SK-N-SH treated with all-trans-retinoic acid at 6 μM for 48 hours (cell line): ENCODE measurements around the gene PTBP3.
"Not testable (repeated sequence)": the region's sequence is repeated elsewhere in the genome, so short reads cannot be mapped to it uniquely, and the experiment has no call there.

ENCODE experiments used
- ATAC-seq: fragments of 200-7000 bp; cut with Tn5 transposase; 3 replicates; pipeline ENCODE4 v1.9.1; 2020; ENCODE audit warnings: mild to moderate bottlenecking, moderate library complexity
- ARNTL ChIP-seq: fragments of 450-650 bp; formaldehyde crosslinking; IDR thresholded peaks from 2 replicates; pipeline ENCODE4 v1.5.0; 2020; ENCODE audit warnings: low read depth, mild to moderate bottlenecking, moderate library complexity, borderline replicate concordance
- BACH2 ChIP-seq: fragments of 250-450 bp; sonication (Bioruptor Pico); IDR thresholded peaks from 2 replicates; pipeline ENCODE4 v1.9.0; 2021; ENCODE audit warnings: mild to moderate bottlenecking, borderline replicate concordance
- CREB5 ChIP-seq: fragments of 250-450 bp; sonication (Bioruptor Pico); IDR thresholded peaks from 2 replicates; pipeline ENCODE4 v1.5.1; 2020; ENCODE audit warnings: low read depth, mild to moderate bottlenecking, moderate library complexity
- CSDC2 ChIP-seq: fragments of 250-450 bp; sonication (Bioruptor Pico); IDR thresholded peaks from 2 replicates; pipeline ENCODE4 v1.5.0; 2020; ENCODE audit warnings: mild to moderate bottlenecking, moderate library complexity
- CSRNP3 ChIP-seq: fragments of 250-450 bp; sonication (Bioruptor Pico); IDR thresholded peaks from 2 replicates; pipeline ENCODE4 v1.5.1; 2021; ENCODE audit warnings: mild to moderate bottlenecking, moderate library complexity
- ESRRG ChIP-seq: fragments of 250-450 bp; sonication (Bioruptor Pico); IDR thresholded peaks from 2 replicates; pipeline ENCODE4 v1.6.1; 2021; ENCODE audit warnings: mild to moderate bottlenecking
- GLIS3 ChIP-seq: fragments of 250-450 bp; sonication (Bioruptor Pico); IDR thresholded peaks from 2 replicates; pipeline ENCODE4 v1.5.0; 2020; ENCODE audit warnings: mild to moderate bottlenecking, moderate library complexity
- ISL1 ChIP-seq: fragments of 250-450 bp; sonication (Bioruptor Pico); IDR thresholded peaks from 2 replicates; pipeline ENCODE4 v2.1.2; 2022; ENCODE audit warnings: mild to moderate bottlenecking, moderate library complexity
- OSR1 ChIP-seq: fragments of 250-450 bp; sonication (Bioruptor Pico); IDR thresholded peaks from 2 replicates; pipeline ENCODE4 v1.8.0; 2022; ENCODE audit warnings: moderate library complexity, mild to moderate bottlenecking, inconsistent platforms
- PATZ1 ChIP-seq: fragments of 250-450 bp; sonication (Bioruptor Pico); IDR thresholded peaks from 2 replicates; pipeline ENCODE4 v1.8.0; 2020; ENCODE audit warnings: mild to moderate bottlenecking, moderate library complexity, borderline replicate concordance
- POU6F1 ChIP-seq: fragments of 250-450 bp; sonication (Bioruptor Pico); IDR thresholded peaks from 2 replicates; pipeline ENCODE4 v1.8.0; 2021; ENCODE audit warnings: low read depth, mild to moderate bottlenecking, moderate library complexity, borderline replicate concordance
- PPARA ChIP-seq: fragments of 250-450 bp; sonication (Bioruptor Pico); IDR thresholded peaks from 2 replicates; pipeline ENCODE4 v1.5.0; 2020; ENCODE audit warnings: mild to moderate bottlenecking, borderline replicate concordance
- RARB ChIP-seq: fragments of 250-450 bp; sonication (Bioruptor Pico); IDR thresholded peaks from 2 replicates; pipeline ENCODE4 v1.8.0; 2021; ENCODE audit warnings: mild to moderate bottlenecking, moderate library complexity
- SNAI2 ChIP-seq: fragments of 250-450 bp; sonication (Bioruptor Pico); IDR thresholded peaks from 2 replicates; pipeline ENCODE4 v1.5.0; 2020; ENCODE audit warnings: mild to moderate bottlenecking, moderate library complexity
- TCF4 ChIP-seq: fragments of 250-450 bp; sonication (Bioruptor Pico); IDR thresholded peaks from 2 replicates; pipeline ENCODE4 v1.8.0; 2021; ENCODE audit warnings: mild to moderate bottlenecking, moderate library complexity, borderline replicate concordance
- TSHZ2 ChIP-seq: fragments of 250-450 bp; sonication (Bioruptor Pico); IDR thresholded peaks from 2 replicates; pipeline ENCODE4 v1.5.0; 2020; ENCODE audit warnings: mild to moderate bottlenecking, moderate library complexity
- ZC3H10 ChIP-seq: fragments of 250-450 bp; sonication (Bioruptor Pico); IDR thresholded peaks from 2 replicates; pipeline ENCODE4 v1.5.1; 2021; ENCODE audit warnings: mild to moderate bottlenecking, moderate library complexity
- ZFP3 ChIP-seq: fragments of 250-450 bp; sonication (Bioruptor Pico); IDR thresholded peaks from 2 replicates; pipeline ENCODE4 v1.5.0; 2020; ENCODE audit warnings: mild to moderate bottlenecking, moderate library complexity
- ZFP30 ChIP-seq: fragments of 450-650 bp; formaldehyde crosslinking; IDR thresholded peaks from 2 replicates; pipeline ENCODE4 v1.5.0; 2022; ENCODE audit warnings: mild to moderate bottlenecking, moderate library complexity
- ZNF565 ChIP-seq: fragments of 450-650 bp; formaldehyde crosslinking; conservative IDR thresholded peaks from 2 replicates; pipeline ENCODE4 v1.5.0; 2020; ENCODE audit warnings: low read depth, mild to moderate bottlenecking, moderate library complexity
- ZNF70 ChIP-seq: fragments of 450-650 bp; formaldehyde crosslinking; IDR thresholded peaks from 2 replicates; pipeline ENCODE4 v1.5.0; 2020; ENCODE audit warnings: mild to moderate bottlenecking, moderate library complexity
- ZNF8 ChIP-seq: fragments of 450-650 bp; formaldehyde crosslinking; IDR thresholded peaks from 2 replicates; pipeline ENCODE4 v1.5.0; 2020; ENCODE audit warnings: mild to moderate bottlenecking, moderate library complexity

PTBP3 gene

GRCh38 chr9:112373666-112374065 is 40.2 kb upstream of the PTBP3 start:
- ATAC-seq, result not testable (repeated sequence)

- no peak for ATAC-seq
- no peak for TF ChIP-seq TCF4 (CRISPR knock-in tag)
- no peak for TF ChIP-seq BACH2 (CRISPR knock-in tag)
- TF ChIP-seq ZNF70 (CRISPR knock-in tag), result no peak
- no peak for TF ChIP-seq ZFP30 (CRISPR knock-in tag)
- no peak for TF ChIP-seq PPARA
- TF ChIP-seq CSRNP3, result no peak
- no peak for TF ChIP-seq CREB5 (CRISPR knock-in tag)
- TF ChIP-seq ARNTL, result no peak
- no peak for TF ChIP-seq SNAI2
- TF ChIP-seq ZNF8 (CRISPR knock-in tag), result no peak
- no peak for TF ChIP-seq ZC3H10 (CRISPR knock-in tag)
- no peak for TF ChIP-seq ESRRG (CRISPR knock-in tag)
- no peak for TF ChIP-seq RARB (CRISPR knock-in tag)
- no peak for TF ChIP-seq ZFP3 (CRISPR knock-in tag)
- TF ChIP-seq TSHZ2 (CRISPR knock-in tag), result no peak
- TF ChIP-seq ISL1 (CRISPR knock-in tag), result no peak
- no peak for TF ChIP-seq PATZ1 (CRISPR knock-in tag)
- no peak for TF ChIP-seq ZNF565
- TF ChIP-seq OSR1, result no peak
Observed at GRCh38 chr9:112371060-112371459, 37.6 kb upstream of the PTBP3 start.

- TF ChIP-seq GLIS3 (CRISPR knock-in tag) (no peak), CREB5 (CRISPR knock-in tag) (no peak), ZFP30 (CRISPR knock-in tag) (no peak), ZNF8 (CRISPR knock-in tag) (no peak), CSDC2 (no peak), BACH2 (CRISPR knock-in tag) (no peak), POU6F1 (CRISPR knock-in tag) (no peak), CSRNP3 (no peak), ISL1 (CRISPR knock-in tag) (no peak), ARNTL (no peak), TCF4 (CRISPR knock-in tag) (no peak), TSHZ2 (CRISPR knock-in tag) (no peak), RARB (CRISPR knock-in tag) (no peak)
- ATAC-seq, result no peak
Observed at GRCh38 chr9:112369817-112370216, 36.4 kb upstream of the PTBP3 start.
